K562 (cell line): ENCODE results near the gene PRSS38. TPM values are rescaled to one million over a fixed set of nuclear protein-coding genes. Genes with fewer than 3 reads are reported as not detected.

Experiments used
- ATAC-seq: fragments of 200-7000 bp; cut with Tn5 transposase; 3 replicates; pipeline ENCODE4 v1.9.1; 2020; ENCODE audit warnings: moderate library complexity
- BruUV-seq: library from RNA; stranded (reverse); fragments of 400-500 nt; replicated peaks from 2 replicates; lab custom pipeline; 2021; lab: Mats Ljungman, UMichigan
- CTCF ChIA-PET: fragments of 300-600 bp; formaldehyde crosslinking; extraction: SDS; loops from one replicate; lab custom pipeline; 2021; ENCODE audit warnings: low intra/inter-chr PET ratio; lab: Yijun Ruan, JAX
- POLR2A ChIA-PET: fragments of 300-600, 350-650 bp; sonication (Branson Sonifier 250); formaldehyde crosslinking; extraction: SDS; loops from one replicate; lab custom pipeline; 2021; ENCODE audit warnings: antibody characterized with exemption, inconsistent platforms; lab: Yijun Ruan, JAX
- DNase-seq, 4 experiments: peaks; one replicate each; pipeline versions ENCODE4 v3.0.0 to v3.0.0-alpha.2; 2011 to 2018; ENCODE audit warnings: low spot score in 3 of 4, mixed read lengths in 3 of 4; ENCODE audit errors: extremely low read depth in 1 of 4
- FAIRE-seq: peaks from 2 replicates; lab custom pipeline; 2011; peaks lifted over from hg19 to GRCh38; lab: Jason Lieb, UNC
- H2AFZ ChIP-seq: 2 replicates; pipeline ENCODE4 v1.6.0; 2011; ENCODE audit warnings: low read depth, low read length, control low read depth, inconsistent platforms
- H3K27ac ChIP-seq: fragments of 200-600 bp; 3 replicates; pipeline ENCODE4 v1.8.0; 2011; ENCODE audit warnings: low read depth, mild to moderate bottlenecking, control low read depth, inconsistent platforms, low read length, moderate library complexity, mixed read lengths; ENCODE audit errors: extremely low read depth
- H3K27me3 ChIP-seq, 2 experiments: fragments of 300-600 bp in 1 of 2; 2 replicates in 1 of 2; 3 replicates in 1 of 2; pipeline versions ENCODE4 v1.6.0 to v1.8.0; 2011; ENCODE audit warnings: inconsistent platforms in 2 of 2, low read length in 2 of 2, mild to moderate bottlenecking in 1 of 2, mixed read lengths in 1 of 2, moderate library complexity in 1 of 2; ENCODE audit not compliant: control insufficient read depth in 2 of 2, insufficient read depth in 2 of 2
- H3K36me3 ChIP-seq: fragments of 300-600 bp; 3 replicates; pipeline ENCODE4 v1.8.0; 2011; ENCODE audit warnings: mild to moderate bottlenecking, low read length, inconsistent platforms; ENCODE audit not compliant: control insufficient read depth, insufficient read depth
- H3K4me1 ChIP-seq, 2 experiments: fragments of 200-600 bp in 1 of 2; replicated peaks in 1 of 2; 2 replicates in 1 of 2; 3 replicates in 1 of 2; pipeline versions ENCODE4 v1.5.1 to v1.8.0; 2011; ENCODE audit warnings: inconsistent platforms in 2 of 2, low read length in 2 of 2, mild to moderate bottlenecking in 1 of 2, mixed read lengths in 1 of 2, moderate library complexity in 1 of 2; ENCODE audit not compliant: control insufficient read depth in 2 of 2, insufficient read depth in 2 of 2
- H3K4me2 ChIP-seq: 2 replicates; pipeline ENCODE4 v1.6.1; 2011; ENCODE audit warnings: low read length, control low read depth, inconsistent platforms, mixed read lengths; ENCODE audit not compliant: insufficient read depth
- H3K4me3 ChIP-seq: fragments of 200-600 bp; sonication (generic), shearing (Covaris generic); 2 replicates; pipeline ENCODE4 v1.5.1; 2016; ENCODE audit warnings: control low read depth, inconsistent platforms
- H3K79me2 ChIP-seq: fragments of 200-600 bp; 3 replicates; pipeline ENCODE4 v1.8.0; 2011; ENCODE audit warnings: low read length, inconsistent platforms; ENCODE audit not compliant: control insufficient read depth, insufficient read depth
- H3K9ac ChIP-seq, 2 experiments: 2 replicates each; pipeline versions ENCODE4 v1.6.0 to v1.6.1; 2011; ENCODE audit warnings: low read depth in 2 of 2, low read length in 2 of 2, control low read depth in 1 of 2, inconsistent platforms in 1 of 2, mild to moderate bottlenecking in 1 of 2, mixed read lengths in 1 of 2; ENCODE audit not compliant: insufficient read depth in 1 of 2
- H3K9me1 ChIP-seq: one replicate; pipeline ENCODE4 v1.6.0; 2011; ENCODE audit warnings: inconsistent platforms, mild to moderate bottlenecking, low read length, moderate library complexity; ENCODE audit not compliant: control insufficient read depth, insufficient read depth
- H3K9me3 ChIP-seq: replicated peaks from 2 replicates; pipeline ENCODE4 v1.5.1; 2011; ENCODE audit warnings: low read depth, low read length, inconsistent platforms; ENCODE audit not compliant: control insufficient read depth, insufficient read depth
- H4K20me1 ChIP-seq: replicated peaks from 2 replicates; pipeline ENCODE4 v1.6.1; 2011; ENCODE audit warnings: low read length, inconsistent platforms, mixed read lengths; ENCODE audit not compliant: control insufficient read depth, insufficient read depth
- FOXJ2 ChIP-seq: fragments of 200-800 bp; sonication (Bioruptor generic); IDR thresholded peaks from 2 replicates; pipeline ENCODE4 v1.6.1; 2016; ENCODE audit warnings: missing genetic modification characterization, missing compliant biosample characterization
- NEUROD1 ChIP-seq: fragments of 150-350 bp; IDR thresholded peaks from 2 replicates; pipeline ENCODE4 v1.6.1; 2014; ENCODE audit warnings: borderline replicate concordance, low read length, low read depth; ENCODE audit not compliant: partially characterized antibody
- PHB ChIP-seq: fragments of 250-450 bp; sonication (Bioruptor Pico); IDR thresholded peaks from 2 replicates; pipeline ENCODE4 v1.5.0; 2021
- SREBF1 ChIP-seq: fragments of 150-350 bp; IDR thresholded peaks from 2 replicates; pipeline ENCODE4 v1.6.1; 2014; ENCODE audit warnings: antibody characterized with exemption, low read depth, low read length, borderline replicate concordance
- ZKSCAN1 ChIP-seq: fragments of 150-350 bp; IDR thresholded peaks from 2 replicates; pipeline ENCODE4 v1.6.1; 2016; ENCODE audit warnings: low read depth, low read length
- ZNF384 ChIP-seq: IDR thresholded peaks from 2 replicates; pipeline ENCODE4 v1.6.1; 2012; ENCODE audit warnings: low read depth, low read length, improper control_type of control experiment
- ZNF830 ChIP-seq: fragments of 250-450 bp; sonication (Bioruptor Pico); IDR thresholded peaks from 2 replicates; pipeline ENCODE4 v1.5.0; 2021; ENCODE audit warnings: mild to moderate bottlenecking
- WGBS: fragments of 100-300 bp; shearing (Covaris generic); methylation state at CpG from one replicate; pipeline ENCODE4 v1.1.6; 2016; ENCODE audit warnings: low coverage, mixed read lengths; ENCODE audit not compliant: insufficient coverage; ENCODE audit errors: missing lambda C conversion rate; 5-methylcytosine and 5-hydroxymethylcytosine counted together
- in situ Hi-C: fragments of 300-500 bp; cut with MboI; formaldehyde crosslinking; loops from 4 replicates; pipeline ENCODE4 v1.15.0; 2018; ENCODE audit warnings: inconsistent platforms, mixed read lengths
- intact Hi-C: fragments of 100-400 bp; cut with micrococcal nuclease; formaldehyde crosslinking; loops from 2 replicates; pipeline ENCODE4 v1.14.2; 2022
- polyA plus RNA-seq, 8 experiments: library from polyadenylated mRNA; depleted of rRNA in 4 of 8; stranded (reverse) in 5 of 8; unstranded in 3 of 8; fragments of >200 nt; fragmentation: Nextera tagmentation in 2 of 8; fragmentation: Illumina TruSeq in 1 of 8; extraction: Ambion mirVana in 2 of 8; extraction: Trizol in 1 of 8; gene quantifications; 2 replicates each; pipeline versions ENCODE4 v1.2.1 to v1.2.3, GENCODE V29; 2011 to 2014; ENCODE audit warnings: inconsistent platforms in 1 of 8, missing spikeins in 1 of 8
- total RNA-seq, 7 experiments: library from RNA; depleted of rRNA in 6 of 7; stranded (reverse); fragments of >200 nt in 6 of 7; fragmentation: Illumina TruSeq in 2 of 7; extraction: Trizol in 2 of 7; gene quantifications; 2 replicates each; pipeline versions ENCODE4 v1.2.1 to v1.2.3, GENCODE V29; 2011 to 2021; ENCODE audit warnings: low replicate concordance in 1 of 7
- TF ChIP-seq, protein P1 (sequence below): sonication (generic); formaldehyde crosslinking; IDR thresholded peaks from 2 replicates; pipeline ENCODE4 v1.8.0; 2022; ENCODE audit warnings: missing genetic modification reagents, mild to moderate bottlenecking, moderate library complexity, borderline replicate concordance
- TF ChIP-seq, protein P2 (sequence below): fragments of 250-450 bp; sonication (Bioruptor Pico); IDR thresholded peaks from 2 replicates; pipeline ENCODE4 v1.8.0; 2022; ENCODE audit warnings: moderate library complexity, mild to moderate bottlenecking, inconsistent platforms

Gene PRSS38
- total and polyA plus RNA-seq, 9 of the 15 experiments (the other 6 are each of a cell fraction or from before 2014, with no cell fraction given), result 0.09 to 0.14 TPM; not detected in 7

DNA sequence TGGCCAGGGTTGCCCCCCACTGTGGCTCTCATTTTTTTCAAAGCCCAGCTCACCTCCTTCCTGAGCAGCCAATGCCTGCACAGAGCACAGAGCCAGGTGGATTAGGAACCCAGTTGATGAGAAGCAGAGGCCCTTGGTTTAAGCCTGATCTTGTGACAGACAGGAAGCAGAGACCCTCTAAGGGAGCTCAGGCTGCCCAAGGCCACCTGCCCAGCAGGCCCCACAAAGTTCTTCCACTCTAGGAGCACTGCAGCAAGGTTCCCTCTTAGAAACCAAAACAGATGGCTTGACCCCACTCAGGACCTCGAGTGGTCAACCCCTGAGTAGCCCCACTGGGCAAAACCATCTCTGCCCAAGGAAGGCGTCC is 25.5 kb upstream of the PRSS38 start:
- 10% methylated on average over 2 of the region's 2 CpGs for WGBS
- POLR2A ChIA-PET, result interaction anchor here (0.6 kb wide), 1 partner anchor 44 kb away, joined by 3 read pairs; no protein-coding TSS in a partner anchor
- intact Hi-C loops, result no loop called here
- Histone ChIP-seq H3K9ac (peak overlapping the region in 1 of 2 experiments; percentile 26; a peak in 1 of 4 replicates), H3K4me1 (peaks cover 5 to 58% of the 10 kb centered on the region in 2 experiments; a peak in 3 of 5 replicates), H3K4me2 (no peak overlapping the region), H2AFZ (no peak overlapping the region), H3K9me3 (no peaks in the 10 kb centered on the region)
- no peak for FAIRE-seq
- in situ Hi-C loops, result no loop called here
- no TSS peak for BruUV-seq
- TF ChIP-seq FOXJ2 (tag) (no peak), ZNF830 (CRISPR knock-in tag) (no peak), ZNF384 (no peak)
- TF ChIP-seq, protein P1, sequence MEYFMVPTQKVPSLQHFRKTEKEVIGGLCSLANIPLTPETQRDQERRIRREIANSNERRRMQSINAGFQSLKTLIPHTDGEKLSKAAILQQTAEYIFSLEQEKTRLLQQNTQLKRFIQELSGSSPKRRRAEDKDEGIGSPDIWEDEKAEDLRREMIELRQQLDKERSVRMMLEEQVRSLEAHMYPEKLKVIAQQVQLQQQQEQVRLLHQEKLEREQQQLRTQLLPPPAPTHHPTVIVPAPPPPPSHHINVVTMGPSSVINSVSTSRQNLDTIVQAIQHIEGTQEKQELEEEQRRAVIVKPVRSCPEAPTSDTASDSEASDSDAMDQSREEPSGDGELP (CRISPR knock-in tag), result peak; percentile 3; the same call in 1 of the 2 replicates
- TF ChIP-seq, all 486 proteins: peak for 1
- Histone ChIP-seq H3K27me3 (peaks cover 2 to 13% of the 10 kb centered on the region in 2 experiments; a peak in 3 of 5 replicates), H3K9me1 (no peaks in the 10 kb centered on the region), H3K27ac (no peak overlapping the region), H3K4me3 (no peak overlapping the region), H3K79me2 (no peaks in the 10 kb centered on the region), H4K20me1 (peaks cover 4% of the 10 kb centered on the region), H3K36me3 (no peaks in the 10 kb centered on the region)
- ATAC-seq (no peak), DNase-seq (no peak)
- CTCF ChIA-PET, result no interaction called here

DNA sequence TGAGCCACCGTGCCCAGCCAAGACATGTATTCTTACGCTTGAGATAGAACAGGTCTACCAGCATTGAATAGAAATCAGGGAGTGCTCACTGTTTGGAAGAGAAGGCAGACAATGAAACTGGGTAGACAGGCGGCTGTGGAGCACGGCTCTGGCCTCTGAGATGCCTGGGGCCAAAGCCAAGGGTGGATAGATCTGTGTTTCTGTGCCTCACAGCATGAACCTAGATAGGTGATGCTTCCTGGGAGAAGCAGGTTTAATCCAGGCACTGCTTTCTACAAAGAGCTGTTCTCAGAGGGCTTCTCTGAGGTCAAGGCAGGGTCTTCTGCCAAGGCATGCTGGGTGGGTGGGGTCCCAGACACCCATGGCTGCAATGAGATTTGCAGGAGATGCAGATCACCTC is 24.6 kb upstream of the PRSS38 start:
- Histone ChIP-seq H3K9me3 (no peaks in the 10 kb centered on the region), H3K9ac (no peak overlapping the region), H3K4me2 (no peak overlapping the region), H3K27me3 (peaks cover 2 to 13% of the 10 kb centered on the region in 2 experiments; a peak in 3 of 5 replicates), H2AFZ (no peak overlapping the region), H4K20me1 (peaks cover 4% of the 10 kb centered on the region), H3K36me3 (no peaks in the 10 kb centered on the region), H3K27ac (no peak overlapping the region), H3K4me1 (peaks cover 5 to 58% of the 10 kb centered on the region in 2 experiments; a peak in 3 of 5 replicates), H3K79me2 (no peaks in the 10 kb centered on the region), H3K9me1 (no peaks in the 10 kb centered on the region), H3K4me3 (no peak overlapping the region)
- DNase-seq, result no peak
- FAIRE-seq, result no peak
- POLR2A ChIA-PET, result no interaction called here
- intact Hi-C loops, result no loop called here
- TF ChIP-seq, protein P2, sequence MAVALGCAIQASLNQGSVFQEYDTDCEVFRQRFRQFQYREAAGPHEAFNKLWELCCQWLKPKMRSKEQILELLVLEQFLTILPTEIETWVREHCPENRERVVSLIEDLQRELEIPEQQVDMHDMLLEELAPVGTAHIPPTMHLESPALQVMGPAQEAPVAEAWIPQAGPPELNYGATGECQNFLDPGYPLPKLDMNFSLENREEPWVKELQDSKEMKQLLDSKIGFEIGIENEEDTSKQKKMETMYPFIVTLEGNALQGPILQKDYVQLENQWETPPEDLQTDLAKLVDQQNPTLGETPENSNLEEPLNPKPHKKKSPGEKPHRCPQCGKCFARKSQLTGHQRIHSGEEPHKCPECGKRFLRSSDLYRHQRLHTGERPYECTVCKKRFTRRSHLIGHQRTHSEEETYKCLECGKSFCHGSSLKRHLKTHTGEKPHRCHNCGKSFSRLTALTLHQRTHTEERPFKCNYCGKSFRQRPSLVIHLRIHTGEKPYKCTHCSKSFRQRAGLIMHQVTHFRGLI, result no peak
- TF ChIP-seq NEUROD1, result no peak
- TF ChIP-seq ZKSCAN1, result no peak
- TF ChIP-seq PHB, result no peak
- TF ChIP-seq SREBF1, result no peak
- in situ Hi-C loops, result no loop called here
- no TSS peak for BruUV-seq
- CTCF ChIA-PET, result no interaction called here
- 14% methylated on average over 4 of the region's 4 CpGs for WGBS
- no peak for ATAC-seq
